ENCODE results near the gene UNC13A. TPM values are rescaled to one million over a fixed set of nuclear protein-coding genes. Genes with fewer than 3 reads are reported as not detected.

Gene UNC13A
- total RNA-seq, 1 donor: under 0.01 TPM

GRCh38 chr19:17726964-17727773, 39.0 kb upstream of the UNC13A start:
- no peak for TF ChIP-seq CTCF (IDR thresholded peaks at IDR 0.05; ENCODE audit: insufficient read depth, low read depth, low read length)
- H3K4me3 ChIP-seq (ENCODE audit: low read depth, low read length): no peak overlapping the region
- DNase-seq (ENCODE audit: low read depth): no peak

- no peak for TF ChIP-seq CTCF (IDR thresholded peaks at IDR 0.05; ENCODE audit: insufficient read depth, low read depth, low read length)
- no peak overlapping the region for H3K4me3 ChIP-seq (ENCODE audit: low read depth, low read length)
- DNase-seq (ENCODE audit: low read depth): no peak
Observed at GRCh38 chr19:17726136-17726741, 38.1 kb upstream of the UNC13A start.

- H3K4me3 ChIP-seq (ENCODE audit: low read depth, low read length): no peak overlapping the region
- no peak for DNase-seq (ENCODE audit: low read depth)
- peak; percentile 14 for TF ChIP-seq CTCF (IDR thresholded peaks at IDR 0.05; ENCODE audit: insufficient read depth, low read depth, low read length)
Observed at GRCh38 chr19:17725422-17726078, 37.4 kb upstream of the UNC13A start.

- no peak for DNase-seq (ENCODE audit: low read depth)
- no peak overlapping the region for H3K4me3 ChIP-seq (ENCODE audit: low read depth, low read length)
- no peak for TF ChIP-seq CTCF (IDR thresholded peaks at IDR 0.05; ENCODE audit: insufficient read depth, low read depth, low read length)
Observed at GRCh38 chr19:17724655-17725054, 36.5 kb upstream of the UNC13A start.

GRCh38 chr19:17722655-17723240, 34.6 kb upstream of the UNC13A start:
- no peak overlapping the region for H3K4me3 ChIP-seq (ENCODE audit: low read depth, low read length)
- TF ChIP-seq CTCF (IDR thresholded peaks at IDR 0.05; ENCODE audit: insufficient read depth, low read depth, low read length): no peak
- DNase-seq (ENCODE audit: low read depth): no peak

GRCh38 chr19:17721821-17722220, 33.7 kb upstream of the UNC13A start:
- DNase-seq (ENCODE audit: low read depth): no peak
- TF ChIP-seq CTCF (IDR thresholded peaks at IDR 0.05; ENCODE audit: insufficient read depth, low read depth, low read length): no peak
- no peak overlapping the region for H3K4me3 ChIP-seq (ENCODE audit: low read depth, low read length)
